Activated B cell treated with CpG ODN at 0.5 μM for 24 hours (primary cell): ENCODE data around the gene GPN2. TPM values are rescaled to one million over a fixed set of nuclear protein-coding genes. Genes with fewer than 3 reads are reported as not detected.
"Not testable (repeated sequence)": the region's sequence is repeated elsewhere in the genome, so short reads cannot be mapped to it uniquely, and the experiment has no call there.

ENCODE experiments used
- ATAC-seq: fragments of 200-7000 bp; cut with Tn5 transposase; one replicate; pipeline ENCODE4 v1.10.0; 2021; ENCODE audit warnings: low read depth, mild to moderate bottlenecking, moderate library complexity
- CTCF ChIA-PET: fragments of 350-600 bp; sonication (Branson Sonifier 250); formaldehyde crosslinking; loops from one replicate; lab custom pipeline; 2021; ENCODE audit warnings: antibody characterized with exemption; lab: Charles Lee
- POLR2A ChIA-PET: fragments of 350-600 bp; sonication (Branson Sonifier 250); formaldehyde crosslinking; loops from one replicate; lab custom pipeline; 2021; ENCODE audit warnings: antibody characterized with exemption; lab: Charles Lee
- DNase-seq: peaks from one replicate; pipeline ENCODE4 v3.0.0; 2022
- H3K27ac Mint-ChIP-seq: one replicate; pipeline ENCODE4 v1.8.0; 2020; ENCODE audit warnings: mixed read lengths
- H3K27me3 Mint-ChIP-seq: one replicate; pipeline ENCODE4 v1.8.0; 2021; ENCODE audit warnings: mixed read lengths
- H3K36me3 Mint-ChIP-seq: one replicate; pipeline ENCODE4 v1.8.0; 2021; ENCODE audit warnings: low read depth, mixed read lengths
- H3K4me1 Mint-ChIP-seq: one replicate; pipeline ENCODE4 v1.8.0; 2021; ENCODE audit warnings: mixed read lengths
- H3K4me3 Mint-ChIP-seq: one replicate; pipeline ENCODE4 v1.8.0; 2020; ENCODE audit warnings: mild to moderate bottlenecking, mixed read lengths
- H3K9me3 Mint-ChIP-seq: one replicate; pipeline ENCODE4 v1.8.0; 2020; ENCODE audit warnings: mixed read lengths
- intact Hi-C: fragments of 100-400 bp; cut with micrococcal nuclease; formaldehyde crosslinking; loops from one replicate; pipeline ENCODE4 v1.15.1; 2024
- total RNA-seq: library from RNA; stranded (reverse); gene quantifications from 2 replicates; pipeline ENCODE4 v1.2.3, GENCODE V29; 2022
- TF ChIP-seq, protein P1 (sequence below): fragments of 200-600 bp; IDR thresholded peaks from one replicate; pipeline ENCODE4 v1.8.0; 2022; ENCODE audit warnings: antibody characterized with exemption, mild to moderate bottlenecking

GPN2 gene
- total RNA-seq, 1 donor from 2014 or later = 48.6 TPM

DNA sequence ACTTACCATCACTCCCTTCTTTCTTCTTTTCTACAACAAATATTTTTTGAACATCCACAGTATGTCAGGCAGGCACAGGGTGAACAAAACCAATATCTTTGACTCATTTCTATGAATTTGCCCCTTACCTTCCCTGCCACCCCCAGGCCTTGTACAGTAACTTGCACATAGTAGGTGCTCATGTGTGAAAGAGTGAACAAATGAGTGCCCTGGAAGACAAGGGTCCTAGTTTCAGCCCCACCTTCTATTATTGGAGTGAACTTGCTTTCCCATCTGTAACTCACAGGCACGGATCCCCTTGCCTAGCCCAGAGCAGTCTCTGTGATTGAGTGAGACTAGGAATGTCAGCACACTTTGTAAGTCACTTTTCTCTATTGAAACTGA is 50.8 kb downstream of the GPN2 start:
- TF ChIP-seq, protein P1, sequence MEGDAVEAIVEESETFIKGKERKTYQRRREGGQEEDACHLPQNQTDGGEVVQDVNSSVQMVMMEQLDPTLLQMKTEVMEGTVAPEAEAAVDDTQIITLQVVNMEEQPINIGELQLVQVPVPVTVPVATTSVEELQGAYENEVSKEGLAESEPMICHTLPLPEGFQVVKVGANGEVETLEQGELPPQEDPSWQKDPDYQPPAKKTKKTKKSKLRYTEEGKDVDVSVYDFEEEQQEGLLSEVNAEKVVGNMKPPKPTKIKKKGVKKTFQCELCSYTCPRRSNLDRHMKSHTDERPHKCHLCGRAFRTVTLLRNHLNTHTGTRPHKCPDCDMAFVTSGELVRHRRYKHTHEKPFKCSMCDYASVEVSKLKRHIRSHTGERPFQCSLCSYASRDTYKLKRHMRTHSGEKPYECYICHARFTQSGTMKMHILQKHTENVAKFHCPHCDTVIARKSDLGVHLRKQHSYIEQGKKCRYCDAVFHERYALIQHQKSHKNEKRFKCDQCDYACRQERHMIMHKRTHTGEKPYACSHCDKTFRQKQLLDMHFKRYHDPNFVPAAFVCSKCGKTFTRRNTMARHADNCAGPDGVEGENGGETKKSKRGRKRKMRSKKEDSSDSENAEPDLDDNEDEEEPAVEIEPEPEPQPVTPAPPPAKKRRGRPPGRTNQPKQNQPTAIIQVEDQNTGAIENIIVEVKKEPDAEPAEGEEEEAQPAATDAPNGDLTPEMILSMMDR = no peak
- Mint-ChIP-seq H3K27ac (peak overlapping the region; percentile 91), H3K9me3 (no peaks in the 10 kb centered on the region), H3K4me1 (peaks cover 32% of the 10 kb centered on the region), H3K4me3 (peak overlapping the region; percentile 35), H3K36me3 (peaks cover 44% of the 10 kb centered on the region), H3K27me3 (no peaks in the 10 kb centered on the region)
- DNase-seq (no peak), ATAC-seq (peak; percentile 9)
- ChIA-PET CTCF (interaction anchor here (0.8 to 2.6 kb wide), 5 partner anchors 18 to 50 kb away, joined by 3 to 17 read pairs (median 4); no protein-coding TSS in a partner anchor), POLR2A (interaction anchor here (0.7 to 2.9 kb wide), 12 partner anchors 11 to 339 kb away, joined by 3 to 38 read pairs (median 4); partner anchors contain the start of genes GPATCH3, GPN2 and PIGV)
- intact Hi-C loops = loop anchor here (1.0 to 2.0 kb wide), 4 partner anchors 11 to 25 kb away; no protein-coding TSS in a partner anchor

- peak; percentile 56 for DNase-seq
- ChIA-PET CTCF (interaction anchor here (0.8 to 2.6 kb wide), 5 partner anchors 18 to 50 kb away, joined by 3 to 17 read pairs (median 4); no protein-coding TSS in a partner anchor), POLR2A (interaction anchor here (0.6 to 2.9 kb wide), 13 partner anchors 10 to 338 kb away, joined by 3 to 38 read pairs (median 3); partner anchors contain the start of genes GPATCH3, GPN2 and PIGV)
- Mint-ChIP-seq H3K9me3 (no peaks in the 10 kb centered on the region), H3K27ac (peak overlapping the region; percentile 91), H3K4me1 (peaks cover 38% of the 10 kb centered on the region), H3K27me3 (no peaks in the 10 kb centered on the region), H3K36me3 (peaks cover 45% of the 10 kb centered on the region), H3K4me3 (peak overlapping the region; percentile 35)
- ATAC-seq = peak; percentile 97
- TF ChIP-seq, protein P1 = no peak
- intact Hi-C loops = loop anchor here (1.0 to 2.0 kb wide), 4 partner anchors 10 to 26 kb away; no protein-coding TSS in a partner anchor
Observed at GRCh38 chr1:26838474-26839338, 51.4 kb downstream of the GPN2 start.

DNA sequence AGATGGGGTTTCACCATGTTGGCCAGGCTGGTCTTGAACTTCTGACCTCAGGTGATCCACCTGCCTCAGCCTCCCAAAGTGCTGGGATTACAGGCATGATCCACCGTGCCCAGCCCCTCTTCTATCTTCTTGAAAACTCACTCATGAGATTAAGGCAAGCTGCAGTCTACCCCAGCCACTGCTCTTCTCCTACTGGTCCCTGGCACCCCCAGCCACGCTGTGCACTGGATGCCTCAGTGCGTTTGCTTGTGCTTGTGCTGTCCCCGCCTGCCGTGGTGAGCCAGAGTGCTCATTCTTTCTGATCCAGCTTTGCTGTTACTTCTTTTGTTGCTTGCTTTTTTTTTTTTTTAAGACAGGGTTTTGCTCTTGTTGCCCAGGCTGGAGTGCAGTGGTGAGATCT is 52.4 kb downstream of the GPN2 start:
- not testable (repeated sequence) for H3K4me3 Mint-ChIP-seq, ATAC-seq, DNase-seq, H3K27me3 Mint-ChIP-seq, H3K9me3 Mint-ChIP-seq
- Mint-ChIP-seq H3K36me3 (peaks cover 50% of the 10 kb centered on the region), H3K4me1 (peaks cover 49% of the 10 kb centered on the region), H3K27ac (peak overlapping the region; percentile 61)
- intact Hi-C loops = loop anchor here (2.0 kb wide), 2 partner anchors 15 to 27 kb away; no protein-coding TSS in a partner anchor
- POLR2A ChIA-PET = interaction anchor here (0.6 to 2.9 kb wide), 3 partner anchors 9 to 28 kb away, joined by 3 to 38 read pairs (median 10); no protein-coding TSS in a partner anchor
- CTCF ChIA-PET = interaction anchor here (1.4 to 2.6 kb wide), 2 partner anchors 17 to 28 kb away, joined by 8 to 17 read pairs; no protein-coding TSS in a partner anchor

DNA sequence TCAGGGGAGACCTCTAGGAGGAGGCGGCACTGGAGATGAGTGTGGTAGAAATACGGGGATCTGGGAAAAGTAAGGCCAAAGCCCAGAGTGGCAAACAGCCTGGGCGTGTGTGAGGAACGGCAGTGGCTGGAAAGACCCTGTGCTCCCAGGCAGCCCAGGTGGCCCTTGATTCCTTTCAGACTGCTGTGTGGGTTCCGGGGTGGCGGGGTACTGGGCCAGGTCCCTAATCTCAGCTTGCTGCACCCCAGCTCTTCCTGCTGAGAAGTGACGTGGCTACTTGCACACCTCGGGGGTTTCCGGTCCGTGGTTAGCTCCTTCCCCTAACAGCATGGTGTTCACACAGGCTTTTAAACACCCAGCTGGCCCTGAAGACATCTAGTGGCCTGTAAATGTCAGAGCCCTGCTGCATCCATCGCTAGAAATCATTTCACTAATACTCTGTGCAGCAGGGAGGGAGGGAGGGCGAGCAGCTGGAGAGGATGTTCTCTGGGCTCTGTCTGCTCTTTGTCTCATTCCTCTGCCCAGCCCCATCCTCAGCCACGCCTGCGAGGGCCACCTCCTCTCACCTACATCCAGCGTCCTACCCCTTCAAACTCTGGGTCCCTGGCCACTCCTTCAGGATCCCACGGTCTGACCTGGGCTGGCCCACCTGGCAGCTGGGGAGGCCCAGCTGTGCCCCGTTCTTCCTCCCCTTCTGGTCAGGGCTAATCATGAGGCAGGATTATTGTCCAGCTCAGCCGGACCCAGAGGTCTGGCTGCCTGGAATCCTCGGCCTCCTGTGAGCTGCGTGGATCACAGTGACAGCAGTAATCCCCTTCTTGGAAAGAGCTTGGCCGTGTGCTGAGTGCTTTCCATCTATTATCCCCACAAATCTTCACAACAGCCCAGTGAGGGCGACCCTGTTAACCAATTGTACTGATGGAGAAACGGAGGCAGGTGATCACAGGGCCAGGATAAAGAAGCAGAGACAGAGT is 56.4 kb downstream of the GPN2 start:
- CTCF ChIA-PET = interaction anchor here (0.6 to 5.0 kb wide), 15 partner anchors 9 to 235 kb away, joined by 3 to 48 read pairs (median 5); partner anchors contain the start of gene PIGV
- H3K4me3 Mint-ChIP-seq = peak overlapping the region; percentile 53
- peak; percentile 96 for ATAC-seq
- peak; percentile 61 for DNase-seq
- no peaks in the 10 kb centered on the region for H3K27me3 Mint-ChIP-seq
- H3K4me1 Mint-ChIP-seq = peaks cover 59% of the 10 kb centered on the region
- no peaks in the 10 kb centered on the region for H3K9me3 Mint-ChIP-seq
- peaks cover 55% of the 10 kb centered on the region for H3K36me3 Mint-ChIP-seq
- TF ChIP-seq, protein P1 = no peak
- POLR2A ChIA-PET = interaction anchor here (0.6 to 3.0 kb wide), 12 partner anchors 10 to 334 kb away, joined by 3 to 40 read pairs (median 4); partner anchors contain the start of gene GPN2
- peak overlapping the region; percentile 93 for H3K27ac Mint-ChIP-seq
- intact Hi-C loops = loop anchor here (1.0 kb wide), 2 partner anchors 13 to 23 kb away; no protein-coding TSS in a partner anchor
